Measurements from ENCODE around the gene FGD3.

FGD3 gene

GRCh38 chr9:93045521-93045920 is 98.2 kb downstream of the FGD3 start:
- in situ Hi-C loops (cut with MboI; ENCODE audit: low sequenced_read_pairs): no loop called here

- in situ Hi-C loops (cut with MboI; ENCODE audit: low sequenced_read_pairs): no loop called here
Measured at GRCh38 chr9:93048566-93049448, 101.5 kb downstream of the FGD3 start.

GRCh38 chr9:93049491-93049890 is 102.2 kb downstream of the FGD3 start:
- in situ Hi-C loops (cut with MboI; ENCODE audit: low sequenced_read_pairs): no loop called here

GRCh38 chr9:93050231-93050630 is 102.9 kb downstream of the FGD3 start:
- in situ Hi-C loops (cut with MboI; ENCODE audit: low sequenced_read_pairs): no loop called here

- in situ Hi-C loops (cut with MboI; ENCODE audit: low sequenced_read_pairs): no loop called here
Measured at GRCh38 chr9:93051680-93052089, 104.4 kb downstream of the FGD3 start.

GRCh38 chr9:93052791-93053540 is 105.6 kb downstream of the FGD3 start:
- in situ Hi-C loops (cut with MboI; ENCODE audit: low sequenced_read_pairs): no loop called here

- in situ Hi-C loops (cut with MboI; ENCODE audit: low sequenced_read_pairs): no loop called here
Measured at GRCh38 chr9:93053781-93054331, 106.5 kb downstream of the FGD3 start.

- in situ Hi-C loops (cut with MboI; ENCODE audit: low sequenced_read_pairs): no loop called here
Measured at GRCh38 chr9:93054758-93055704, 107.7 kb downstream of the FGD3 start.

- in situ Hi-C loops (cut with MboI; ENCODE audit: low sequenced_read_pairs): no loop called here
Measured at GRCh38 chr9:93057042-93057702, 109.8 kb downstream of the FGD3 start.

GRCh38 chr9:93057703-93058354 is 110.5 kb downstream of the FGD3 start:
- in situ Hi-C loops (cut with MboI; ENCODE audit: low sequenced_read_pairs): no loop called here

- in situ Hi-C loops (cut with MboI; ENCODE audit: low sequenced_read_pairs): no loop called here
Measured at GRCh38 chr9:93058355-93059010, 111.2 kb downstream of the FGD3 start, which contains the start of gene SUSD3. Gene SUSD3 (plus strand): TSS chr9:93058701. CDS start chr9:93058743, 42 bp downstream.

GRCh38 chr9:93059011-93059714 is 111.8 kb downstream of the FGD3 start:
- in situ Hi-C loops (cut with MboI; ENCODE audit: low sequenced_read_pairs): no loop called here

GRCh38 chr9:93059715-93060578 is 112.6 kb downstream of the FGD3 start:
- in situ Hi-C loops (cut with MboI; ENCODE audit: low sequenced_read_pairs): no loop called here

GRCh38 chr9:93060746-93061259 is 113.5 kb downstream of the FGD3 start:
- in situ Hi-C loops (cut with MboI; ENCODE audit: low sequenced_read_pairs): no loop called here

GRCh38 chr9:93061260-93061751 is 114.0 kb downstream of the FGD3 start:
- in situ Hi-C loops (cut with MboI; ENCODE audit: low sequenced_read_pairs): no loop called here

- in situ Hi-C loops (cut with MboI; ENCODE audit: low sequenced_read_pairs): no loop called here
Measured at GRCh38 chr9:93061791-93062763, 114.8 kb downstream of the FGD3 start.

Measured in HL-60/S4 (cell line).